SU-DHL-6 (cell line): ENCODE measurements around the gene ADAMTS16.

ENCODE experiments used
- H2AFZ ChIP-seq: fragments of 200-600 bp; sonication (generic); 2 replicates; pipeline ENCODE4 v1.6.1; 2014; ENCODE audit warnings: low read depth, mild to moderate bottlenecking, moderate library complexity, mixed read lengths, antibody characterized with exemption, low read length; ENCODE audit not compliant: severe bottlenecking
- H3F3A ChIP-seq: fragments of 200-600 bp; shearing (Covaris generic); 2 replicates; pipeline ENCODE4 v1.6.0; 2016; ENCODE audit warnings: antibody characterized with exemption, mild to moderate bottlenecking; ENCODE audit not compliant: insufficient read depth
- H3K27ac ChIP-seq: fragments of 200-600 bp; sonication (generic); 2 replicates; pipeline ENCODE4 v1.5.1; 2016; ENCODE audit warnings: low read depth, mild to moderate bottlenecking, low read length, moderate library complexity, mixed read lengths
- H3K27me3 ChIP-seq: fragments of 200-600 bp; sonication (generic), shearing (Covaris generic); 2 replicates; pipeline ENCODE4 v1.6.0; 2014; ENCODE audit warnings: mild to moderate bottlenecking, low read length
- H3K36me3 ChIP-seq: fragments of 200-600 bp; sonication (generic); 2 replicates; pipeline ENCODE4 v1.6.1; 2014; ENCODE audit warnings: mild to moderate bottlenecking, low read length, mixed read lengths
- H3K4me2 ChIP-seq: fragments of 300-600, 200-600 bp; shearing (Covaris generic), sonication (generic); 2 replicates; pipeline ENCODE4 v1.6.0; 2014; ENCODE audit warnings: low read length, low read depth, mild to moderate bottlenecking; ENCODE audit not compliant: poor library complexity, severe bottlenecking
- H3K4me3 ChIP-seq: fragments of 200-600 bp; sonication (generic); 2 replicates; pipeline ENCODE4 v1.5.1; 2014; ENCODE audit warnings: antibody characterized with exemption, low read length, mild to moderate bottlenecking, mixed read lengths; ENCODE audit not compliant: insufficient read depth, poor library complexity, severe bottlenecking
- H3K79me2 ChIP-seq: fragments of 200-600 bp; sonication (generic); 2 replicates; pipeline ENCODE4 v1.6.1; 2014; ENCODE audit warnings: mild to moderate bottlenecking, low read length, moderate library complexity; ENCODE audit not compliant: insufficient read depth
- H3K9ac ChIP-seq: fragments of 200-600 bp; sonication (generic); 2 replicates; pipeline ENCODE4 v1.7.0; 2014; ENCODE audit warnings: mild to moderate bottlenecking, low read length
- H3K9me2 ChIP-seq: fragments of 200-600 bp; sonication (generic); replicated peaks from 2 replicates; pipeline ENCODE4 v1.6.1; 2014; ENCODE audit warnings: low read length; ENCODE audit not compliant: insufficient read depth
- H3K9me3 ChIP-seq: fragments of 200-600 bp; sonication (generic); 2 replicates; pipeline ENCODE4 v1.6.1; 2014; ENCODE audit warnings: low read length, mixed read lengths; ENCODE audit not compliant: insufficient read depth
- H4K20me1 ChIP-seq: fragments of 200-600 bp; sonication (generic); 2 replicates; pipeline ENCODE4 v1.6.1; 2014; ENCODE audit warnings: low read depth, mild to moderate bottlenecking, antibody characterized with exemption, low read length, moderate library complexity, mixed read lengths
- CTCF ChIP-seq: fragments of 200-600 bp; sonication (generic); IDR thresholded peaks from one replicate; pipeline ENCODE4 v1.5.1; 2017; ENCODE audit warnings: antibody characterized with exemption, mild to moderate bottlenecking, low read length, moderate library complexity; ENCODE audit not compliant: insufficient read depth, poor library complexity, severe bottlenecking
- EZH2phosphoT487 ChIP-seq: fragments of 200-600 bp; sonication (generic), shearing (Covaris generic); conservative IDR thresholded peaks from 2 replicates; pipeline ENCODE4 v1.6.1; 2018; ENCODE audit warnings: mild to moderate bottlenecking, antibody characterized with exemption, low read length, moderate library complexity, mixed read lengths

The ADAMTS16 gene

GRCh38 chr5:5195128-5195918 is 55.2 kb downstream of the ADAMTS16 start:
- Histone ChIP-seq H4K20me1 (no peaks in the 10 kb centered on the region), H3K9me2 (no peaks in the 10 kb centered on the region), H3K4me3 (no peak overlapping the region), H3K9me3 (no peaks in the 10 kb centered on the region), H3K36me3 (no peaks in the 10 kb centered on the region), H2AFZ (no peak overlapping the region), H3K9ac (no peak overlapping the region), H3K4me2 (no peak overlapping the region), H3K79me2 (no peaks in the 10 kb centered on the region), H3K27me3 (no peaks in the 10 kb centered on the region), H3F3A (no peaks in the 10 kb centered on the region), H3K27ac (no peak overlapping the region)
- TF ChIP-seq CTCF (no peak), EZH2phosphoT487 (no peak)

GRCh38 chr5:5198135-5198534 is 58.0 kb downstream of the ADAMTS16 start:
- no peaks in the 10 kb centered on the region for H3K36me3 ChIP-seq
- no peaks in the 10 kb centered on the region for H3K9me3 ChIP-seq
- no peak overlapping the region for H2AFZ ChIP-seq
- no peaks in the 10 kb centered on the region for H3K79me2 ChIP-seq
- TF ChIP-seq CTCF (no peak), EZH2phosphoT487 (no peak)
- no peaks in the 10 kb centered on the region for H4K20me1 ChIP-seq
- H3F3A ChIP-seq, result no peaks in the 10 kb centered on the region
- H3K4me2 ChIP-seq, result no peak overlapping the region
- H3K4me3 ChIP-seq, result no peak overlapping the region
- H3K27me3 ChIP-seq, result no peaks in the 10 kb centered on the region
- H3K9ac ChIP-seq, result no peak overlapping the region
- H3K9me2 ChIP-seq, result no peaks in the 10 kb centered on the region
- H3K27ac ChIP-seq, result no peak overlapping the region

GRCh38 chr5:5198815-5199214 is 58.7 kb downstream of the ADAMTS16 start:
- no peak for TF ChIP-seq CTCF
- no peak for TF ChIP-seq EZH2phosphoT487
- Histone ChIP-seq H4K20me1 (no peaks in the 10 kb centered on the region), H3K79me2 (no peaks in the 10 kb centered on the region), H3K9ac (no peak overlapping the region), H3K4me2 (no peak overlapping the region), H3K9me3 (no peaks in the 10 kb centered on the region), H3K9me2 (no peaks in the 10 kb centered on the region), H3K4me3 (no peak overlapping the region), H3K36me3 (no peaks in the 10 kb centered on the region), H3F3A (no peaks in the 10 kb centered on the region), H3K27me3 (no peaks in the 10 kb centered on the region), H3K27ac (no peak overlapping the region), H2AFZ (no peak overlapping the region)
